HTERT RPE-1 (cell line): ENCODE results near the gene HCRTR1.
"Not testable (repeated sequence)": the region's sequence is repeated elsewhere in the genome, so short reads cannot be mapped to it uniquely, and the experiment has no call there.

Source experiments
- in situ Hi-C: fragments of 300-500 bp; cut with MboI; formaldehyde crosslinking; loops from 4 replicates; pipeline ENCODE4 v1.14.3; 2020; ENCODE audit warnings: low sequenced_read_pairs

HCRTR1 gene

GRCh38 chr1:31581821-31582810 is 35.4 kb upstream of the HCRTR1 start:
- in situ Hi-C loops: no loop called here

GRCh38 chr1:31583082-31583994 is 34.2 kb upstream of the HCRTR1 start:
- in situ Hi-C loops: no loop called here

GRCh38 chr1:31583995-31584868 is 33.3 kb upstream of the HCRTR1 start:
- in situ Hi-C loops: no loop called here

GRCh38 chr1:31584869-31585735 is 32.4 kb upstream of the HCRTR1 start:
- in situ Hi-C loops: no loop called here

GRCh38 chr1:31585736-31586365 is 31.6 kb upstream of the HCRTR1 start:
- in situ Hi-C loops: no loop called here

GRCh38 chr1:31586376-31587327 is 30.8 kb upstream of the HCRTR1 start:
- in situ Hi-C loops: no loop called here

GRCh38 chr1:31587328-31587699 is 30.2 kb upstream of the HCRTR1 start:
- in situ Hi-C loops: not testable (repeated sequence)

- in situ Hi-C loops: no loop called here
These were observed 29.6 kb upstream of the HCRTR1 start for GRCh38 chr1:31587720-31588423.

GRCh38 chr1:31588751-31589515 is 28.6 kb upstream of the HCRTR1 start:
- in situ Hi-C loops: no loop called here

GRCh38 chr1:31591425-31592093 is 25.9 kb upstream of the HCRTR1 start:
- in situ Hi-C loops: no loop called here

- in situ Hi-C loops: no loop called here
These were observed 25.4 kb upstream of the HCRTR1 start for GRCh38 chr1:31592132-31592531.

GRCh38 chr1:31593136-31593665 is 24.3 kb upstream of the HCRTR1 start:
- in situ Hi-C loops: no loop called here

GRCh38 chr1:31593770-31594632 is 23.5 kb upstream of the HCRTR1 start:
- in situ Hi-C loops: no loop called here

GRCh38 chr1:31595836-31596736 is 21.4 kb upstream of the HCRTR1 start:
- in situ Hi-C loops: no loop called here
